ENCODE results near the gene KRT15. TPM values are rescaled to one million over a fixed set of nuclear protein-coding genes. Genes with fewer than 3 reads are reported as not detected.

KRT15 gene
- total and polyA plus RNA-seq, 10 of the 15 experiments (the other 5 are each of a cell fraction or from before 2014, with no cell fraction given): 0.06 to 0.17 TPM; not detected in 8

DNA sequence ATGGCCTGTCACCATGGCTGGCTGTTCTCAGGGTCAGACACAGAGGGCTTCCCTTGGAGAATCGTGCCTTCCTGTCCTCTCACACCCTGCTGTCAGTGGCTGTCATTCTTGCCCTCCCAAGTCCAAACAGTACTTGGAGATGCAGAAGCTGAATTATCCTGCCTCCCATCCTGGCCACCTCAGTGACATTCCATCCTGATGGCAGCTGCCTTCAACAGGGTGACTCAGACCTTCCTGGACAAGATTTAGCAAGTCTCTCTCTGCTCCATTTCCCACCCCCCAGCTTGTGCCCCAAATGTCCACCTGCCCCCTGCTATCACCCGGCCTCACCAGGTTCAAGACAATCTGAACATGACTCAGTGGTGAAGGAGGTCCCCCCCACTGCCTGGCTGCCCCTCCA, 24.2 kb downstream of the KRT15 start:
- H3K4me1 ChIP-seq (ENCODE audit: control insufficient read depth, insufficient read depth, low read length): no peaks in the 10 kb centered on the region
- no peaks in the 10 kb centered on the region for H3K79me2 ChIP-seq (ENCODE audit: control insufficient read depth, insufficient read depth, low read length)
- no peaks in the 10 kb centered on the region for H3K36me3 ChIP-seq (ENCODE audit: control insufficient read depth in 2 of 2, insufficient read depth in 2 of 2, low read length in 1 of 2)
- in situ Hi-C loops (cut with MboI) (no loop called here), intact Hi-C loops (cut with micrococcal nuclease; ENCODE audit: unreplicated experiment) (no loop called here)
- H3K27me3 ChIP-seq (replicated peaks in 1 of 2; ENCODE audit: control insufficient read depth in 2 of 2, insufficient read depth in 2 of 2, low read length in 1 of 2): peaks cover 0 to 2% of the 10 kb centered on the region in 2 experiments; a peak in 2 of 4 replicates
- no peaks in the 10 kb centered on the region for H4K20me1 ChIP-seq (ENCODE audit: control insufficient read depth, insufficient read depth)
- FAIRE-seq (no peak), ATAC-seq (no peak), DNase-seq (ENCODE audit: low read depth, low spot score) (no peak)
- no peak overlapping the region for H3K4me2 ChIP-seq (ENCODE audit: control insufficient read depth, insufficient read depth)
- ChIA-PET RAD21 (ENCODE audit: unreplicated experiment) (no interaction called here), POLR2A (no interaction called here), SMC1A (ENCODE audit: uncharacterized antibody, unreplicated experiment) (no interaction called here), CTCF (interaction anchor here (1.2 kb wide), 1 partner anchor 7 kb away, joined by 3 read pairs; no protein-coding TSS in a partner anchor)
- no peak overlapping the region for H3K4me3 ChIP-seq
- TF ChIP-seq SIN3A (IDR thresholded peaks at IDR 0.05; ENCODE audit: low read depth, low read length): no peak
- no peak overlapping the region for H3K9ac ChIP-seq (ENCODE audit: control insufficient read depth, insufficient read depth, low read length)
- 0% methylated on average over 2 of the region's 2 CpGs for WGBS (ENCODE audit: insufficient coverage, insufficient replicate concordance, low lambda C conversion rate, missing lambda C conversion rate)
- no peak overlapping the region for H2AFZ ChIP-seq (ENCODE audit: control insufficient read depth, low read depth, low read length)
- no peak overlapping the region for H3K27ac ChIP-seq (ENCODE audit: control insufficient read depth, insufficient read depth)
- no TSS peak for BruUV-seq (replicated peaks)
- H3K9me3 ChIP-seq (replicated peaks; ENCODE audit: control insufficient read depth, insufficient read depth, low read length): no peaks in the 10 kb centered on the region

DNA sequence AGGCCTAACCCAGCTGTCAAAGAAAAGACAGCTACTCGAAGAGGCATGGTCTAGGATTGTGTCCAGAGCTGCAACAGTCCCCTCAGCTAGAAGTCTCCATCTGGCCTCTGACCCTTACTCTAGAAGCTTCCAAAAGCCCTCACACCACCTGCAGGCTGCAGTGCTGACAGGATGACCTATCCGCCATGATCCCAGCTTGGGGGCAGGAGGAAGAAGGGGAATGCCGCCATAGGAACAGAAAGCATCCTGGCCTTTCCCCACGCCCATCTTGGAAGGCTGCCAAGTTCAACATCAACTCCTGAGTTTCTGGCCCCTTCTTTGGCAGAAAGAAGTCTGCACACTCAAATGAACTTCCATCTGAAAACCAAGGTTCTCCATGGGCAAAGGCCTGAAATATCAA, 25.9 kb downstream of the KRT15 start:
- FAIRE-seq (no peak), DNase-seq (ENCODE audit: low read depth, low spot score) (no peak), ATAC-seq (no peak)
- CTCF ChIA-PET: interaction anchor here (1.7 kb wide), 1 partner anchor 170 kb away, joined by 5 read pairs; no protein-coding TSS in a partner anchor
- no peaks in the 10 kb centered on the region for H3K4me1 ChIP-seq (ENCODE audit: control insufficient read depth, insufficient read depth, low read length)
- no peaks in the 10 kb centered on the region for H3K36me3 ChIP-seq (ENCODE audit: control insufficient read depth in 2 of 2, insufficient read depth in 2 of 2, low read length in 1 of 2)
- SMC1A ChIA-PET (ENCODE audit: uncharacterized antibody, unreplicated experiment): no interaction called here
- H4K20me1 ChIP-seq (ENCODE audit: control insufficient read depth, insufficient read depth): no peaks in the 10 kb centered on the region
- H3K9me3 ChIP-seq (replicated peaks; ENCODE audit: control insufficient read depth, insufficient read depth, low read length): no peaks in the 10 kb centered on the region
- intact Hi-C loops (cut with micrococcal nuclease; ENCODE audit: unreplicated experiment) (no loop called here), in situ Hi-C loops (cut with MboI) (no loop called here)
- 3% methylated on average over 3 of the region's 4 CpGs for WGBS (ENCODE audit: insufficient coverage, insufficient replicate concordance, low lambda C conversion rate, missing lambda C conversion rate)
- BruUV-seq (replicated peaks): no TSS peak
- POLR2A ChIA-PET: no interaction called here
- H3K4me3 ChIP-seq: no peak overlapping the region
- RAD21 ChIA-PET (ENCODE audit: unreplicated experiment): no interaction called here
- H3K9ac ChIP-seq (ENCODE audit: control insufficient read depth, insufficient read depth, low read length): no peak overlapping the region
- H2AFZ ChIP-seq (ENCODE audit: control insufficient read depth, low read depth, low read length): no peak overlapping the region
- H3K27me3 ChIP-seq (replicated peaks in 1 of 2; ENCODE audit: control insufficient read depth in 2 of 2, insufficient read depth in 2 of 2, low read length in 1 of 2): peaks cover 0 to 2% of the 10 kb centered on the region in 2 experiments; a peak in 2 of 4 replicates
- no peaks in the 10 kb centered on the region for H3K79me2 ChIP-seq (ENCODE audit: control insufficient read depth, insufficient read depth, low read length)
- no peak overlapping the region for H3K4me2 ChIP-seq (ENCODE audit: control insufficient read depth, insufficient read depth)
- no peak overlapping the region for H3K27ac ChIP-seq (ENCODE audit: control insufficient read depth, insufficient read depth)
- TF ChIP-seq ESRRA (IDR thresholded peaks at IDR 0.05; ENCODE audit: low read length): no peak
- TF ChIP-seq KAT2A (conservative IDR thresholded peaks at IDR 0.05; ENCODE audit: control insufficient read depth, low read depth, low read length): no peak
- TF ChIP-seq, protein P1, sequence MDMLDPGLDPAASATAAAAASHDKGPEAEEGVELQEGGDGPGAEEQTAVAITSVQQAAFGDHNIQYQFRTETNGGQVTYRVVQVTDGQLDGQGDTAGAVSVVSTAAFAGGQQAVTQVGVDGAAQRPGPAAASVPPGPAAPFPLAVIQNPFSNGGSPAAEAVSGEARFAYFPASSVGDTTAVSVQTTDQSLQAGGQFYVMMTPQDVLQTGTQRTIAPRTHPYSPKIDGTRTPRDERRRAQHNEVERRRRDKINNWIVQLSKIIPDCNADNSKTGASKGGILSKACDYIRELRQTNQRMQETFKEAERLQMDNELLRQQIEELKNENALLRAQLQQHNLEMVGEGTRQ (IDR thresholded peaks at IDR 0.05; ENCODE audit: borderline replicate concordance, low read depth, low read length): no peak
- no peak for TF ChIP-seq NFXL1 (IDR thresholded peaks at IDR 0.05; ENCODE audit: borderline replicate concordance)
- TF ChIP-seq, protein P2, sequence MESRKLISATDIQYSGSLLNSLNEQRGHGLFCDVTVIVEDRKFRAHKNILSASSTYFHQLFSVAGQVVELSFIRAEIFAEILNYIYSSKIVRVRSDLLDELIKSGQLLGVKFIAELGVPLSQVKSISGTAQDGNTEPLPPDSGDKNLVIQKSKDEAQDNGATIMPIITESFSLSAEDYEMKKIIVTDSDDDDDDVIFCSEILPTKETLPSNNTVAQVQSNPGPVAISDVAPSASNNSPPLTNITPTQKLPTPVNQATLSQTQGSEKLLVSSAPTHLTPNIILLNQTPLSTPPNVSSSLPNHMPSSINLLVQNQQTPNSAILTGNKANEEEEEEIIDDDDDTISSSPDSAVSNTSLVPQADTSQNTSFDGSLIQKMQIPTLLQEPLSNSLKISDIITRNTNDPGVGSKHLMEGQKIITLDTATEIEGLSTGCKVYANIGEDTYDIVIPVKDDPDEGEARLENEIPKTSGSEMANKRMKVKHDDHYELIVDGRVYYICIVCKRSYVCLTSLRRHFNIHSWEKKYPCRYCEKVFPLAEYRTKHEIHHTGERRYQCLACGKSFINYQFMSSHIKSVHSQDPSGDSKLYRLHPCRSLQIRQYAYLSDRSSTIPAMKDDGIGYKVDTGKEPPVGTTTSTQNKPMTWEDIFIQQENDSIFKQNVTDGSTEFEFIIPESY (IDR thresholded peaks at IDR 0.05): no peak
- no peak for TF ChIP-seq NR2C2 (IDR thresholded peaks at IDR 0.05; ENCODE audit: borderline replicate concordance, control insufficient read depth, insufficient read length, low read depth)
- TF ChIP-seq IKZF2 (IDR thresholded peaks at IDR 0.05): no peak
- TF ChIP-seq JUND (IDR thresholded peaks at IDR 0.05; ENCODE audit: low read depth, low read length): no peak
- TF ChIP-seq SREBF1 (IDR thresholded peaks at IDR 0.05; ENCODE audit: low read length): no peak
- TF ChIP-seq, protein P3, sequence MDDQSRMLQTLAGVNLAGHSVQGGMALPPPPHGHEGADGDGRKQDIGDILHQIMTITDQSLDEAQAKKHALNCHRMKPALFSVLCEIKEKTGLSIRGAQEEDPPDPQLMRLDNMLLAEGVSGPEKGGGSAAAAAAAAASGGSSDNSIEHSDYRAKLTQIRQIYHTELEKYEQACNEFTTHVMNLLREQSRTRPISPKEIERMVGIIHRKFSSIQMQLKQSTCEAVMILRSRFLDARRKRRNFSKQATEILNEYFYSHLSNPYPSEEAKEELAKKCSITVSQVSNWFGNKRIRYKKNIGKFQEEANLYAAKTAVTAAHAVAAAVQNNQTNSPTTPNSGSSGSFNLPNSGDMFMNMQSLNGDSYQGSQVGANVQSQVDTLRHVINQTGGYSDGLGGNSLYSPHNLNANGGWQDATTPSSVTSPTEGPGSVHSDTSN (IDR thresholded peaks at IDR 0.05; ENCODE audit: insufficient replicate concordance, low read depth, low read length): no peak
- TF ChIP-seq EGR1 (IDR thresholded peaks at IDR 0.05; ENCODE audit: borderline replicate concordance in 1 of 2, low read depth in 2 of 2, low read length in 2 of 2): no peak
- no peak for TF ChIP-seq ZNF24 (IDR thresholded peaks at IDR 0.05)
- TF ChIP-seq SMC3 (IDR thresholded peaks at IDR 0.05; ENCODE audit: borderline replicate concordance, low read length): no peak
- TF ChIP-seq BCL11A (IDR thresholded peaks at IDR 0.05; ENCODE audit: low read depth, low read length): no peak

All from GM12878 (cell line).